T47D (cell line): ENCODE results near the gene SMYD3.

Source experiments
- DNase-seq, 2 experiments: peaks; one replicate each; pipeline versions ENCODE4 v3.0.0 to v3.0.0-alpha.2; 2011 to 2012; ENCODE audit warnings: low read depth in 1 of 2, low spot score in 1 of 2
- JUND ChIP-seq: IDR thresholded peaks from 2 replicates; pipeline ENCODE4 v1.6.1; 2012; ENCODE audit warnings: low read depth
- in situ Hi-C: cut with HindIII; loops from 2 replicates; pipeline ENCODE4 v1.10.0; 2016; ENCODE audit warnings: low sequenced_read_pairs, low pct_unique_long_range_greater_than_20kb

Gene SMYD3

GRCh38 chr1:246271516-246271915, 235.6 kb downstream of the SMYD3 start:
- no peak for TF ChIP-seq JUND
- no peak for DNase-seq
- in situ Hi-C loops, result no loop called here

- in situ Hi-C loops, result no loop called here
- TF ChIP-seq JUND, result no peak
- DNase-seq, result no peak
Observed at GRCh38 chr1:246270236-246270635, 236.8 kb downstream of the SMYD3 start.

- in situ Hi-C loops, result no loop called here
- TF ChIP-seq JUND, result no peak
- DNase-seq, result no peak
Observed at GRCh38 chr1:246269466-246269865, 237.6 kb downstream of the SMYD3 start.

- TF ChIP-seq JUND, result no peak
- DNase-seq, result no peak
- in situ Hi-C loops, result no loop called here
Observed at GRCh38 chr1:246267896-246268295, 239.2 kb downstream of the SMYD3 start.

- in situ Hi-C loops, result no loop called here
- TF ChIP-seq JUND, result no peak
- no peak for DNase-seq
Observed at GRCh38 chr1:246267426-246267825, 239.7 kb downstream of the SMYD3 start.

GRCh38 chr1:246265481-246265880, 241.6 kb downstream of the SMYD3 start:
- TF ChIP-seq JUND, result no peak
- in situ Hi-C loops, result no loop called here
- no peak for DNase-seq

GRCh38 chr1:246262281-246262680, 244.8 kb downstream of the SMYD3 start:
- in situ Hi-C loops, result no loop called here
- DNase-seq, result no peak
- no peak for TF ChIP-seq JUND

- TF ChIP-seq JUND, result no peak
- DNase-seq, result no peak
- in situ Hi-C loops, result no loop called here
Observed at GRCh38 chr1:246261639-246262038, 245.4 kb downstream of the SMYD3 start.

GRCh38 chr1:246258250-246258649, 248.8 kb downstream of the SMYD3 start:
- TF ChIP-seq JUND, result no peak
- DNase-seq, result no peak

GRCh38 chr1:246255773-246256172, 251.3 kb downstream of the SMYD3 start:
- TF ChIP-seq JUND, result no peak
- in situ Hi-C loops, result no loop called here

More at GRCh38 chr1:246258250-246258649, 248.8 kb downstream of the SMYD3 start:
- in situ Hi-C loops, result no loop called here

GRCh38 chr1:246254854-246255253, 252.2 kb downstream of the SMYD3 start:
- DNase-seq, result no peak
- TF ChIP-seq JUND, result no peak
- in situ Hi-C loops, result no loop called here

More at GRCh38 chr1:246255773-246256172, 251.3 kb downstream of the SMYD3 start:
- no peak for DNase-seq

GRCh38 chr1:246246430-246246829, 260.6 kb downstream of the SMYD3 start:
- in situ Hi-C loops, result no loop called here
- TF ChIP-seq JUND, result no peak
- DNase-seq, result no peak

GRCh38 chr1:246245541-246245940, 261.5 kb downstream of the SMYD3 start:
- no peak for TF ChIP-seq JUND
- in situ Hi-C loops, result no loop called here
- no peak for DNase-seq

- no peak for DNase-seq
- TF ChIP-seq JUND, result no peak
- in situ Hi-C loops, result no loop called here
Observed at GRCh38 chr1:246232126-246232525, 275.0 kb downstream of the SMYD3 start.
